HCT116 (cell line): Measurements from ENCODE around the gene FRMPD3. TPM values are rescaled to one million over a fixed set of nuclear protein-coding genes. Genes with fewer than 3 reads are reported as not detected.

Experiments used
- ATAC-seq: fragments of 200-7000 bp; cut with Tn5 transposase; 2 replicates; pipeline ENCODE4 v1.9.1; 2020; ENCODE audit warnings: mild to moderate bottlenecking, moderate library complexity
- BruUV-seq: library from RNA; stranded (reverse); fragments of 400-500 nt; replicated peaks from 2 replicates; lab custom pipeline; 2021; lab: Mats Ljungman, UMichigan
- CTCF ChIA-PET: fragments of 300-600 bp; sonication (Branson Sonifier 250); formaldehyde crosslinking; loops from one replicate; lab custom pipeline; 2021; ENCODE audit warnings: antibody characterized with exemption; lab: Charles Lee
- POLR2A ChIA-PET: fragments of 300-600, 350-600 bp; sonication (Branson Sonifier 250); formaldehyde crosslinking; loops from one replicate; lab custom pipeline; 2021; ENCODE audit warnings: antibody characterized with exemption; lab: Charles Lee
- RAD21 ChIA-PET, 2 experiments: fragments of 300-600 bp; sonication (Branson Sonifier 250); formaldehyde crosslinking; loops; one replicate each; lab custom pipeline; 2023; ENCODE audit warnings: low total read pairs in 2 of 2; ENCODE audit not compliant: uncharacterized antibody in 2 of 2, unreplicated experiment in 2 of 2, low non-redundant PET in 1 of 2; lab: Charles Lee
- DNase-seq: peaks from one replicate; pipeline ENCODE4 v3.0.0-alpha.2; 2010; ENCODE audit warnings: low read depth, low spot score
- H2AFZ ChIP-seq: fragments of 200-600 bp; shearing (Covaris generic), sonication (generic); 2 replicates; pipeline ENCODE4 v1.6.1; 2017; ENCODE audit warnings: low read depth, mixed run types, mixed read lengths, antibody characterized with exemption, low read length; ENCODE audit not compliant: poor library complexity, severe bottlenecking
- H3K27ac ChIP-seq: 2 replicates; pipeline ENCODE4 v1.5.1; 2012; ENCODE audit warnings: low read depth, low read length
- H3K27me3 ChIP-seq: fragments of 200-600 bp; sonication (generic); 2 replicates; pipeline ENCODE4 v1.6.1; 2016; ENCODE audit warnings: mixed run types, low read length, mixed read lengths; ENCODE audit not compliant: insufficient read depth
- H3K36me3 ChIP-seq, 2 experiments: fragments of 200-500 bp in 1 of 2; fragments of 200-600 bp in 1 of 2; sonication (Bioruptor generic) in 1 of 2; sonication (generic) in 1 of 2; 2 replicates each; pipeline versions ENCODE4 v1.5.1 to v1.6.1; 2014 to 2016; ENCODE audit warnings: low read length in 2 of 2, inconsistent platforms in 1 of 2, mixed read lengths in 1 of 2, mixed run types in 1 of 2; ENCODE audit not compliant: insufficient read depth in 2 of 2, control insufficient read depth in 1 of 2
- H3K4me1 ChIP-seq, 2 experiments: fragments of 200-600 bp in 1 of 2; sonication (generic) in 1 of 2; 2 replicates each; pipeline versions ENCODE4 v1.5.1 to v1.6.1; 2012 to 2017; ENCODE audit warnings: low read length in 2 of 2, inconsistent platforms in 1 of 2, mild to moderate bottlenecking in 1 of 2, mixed read lengths in 1 of 2, mixed run types in 1 of 2, moderate library complexity in 1 of 2; ENCODE audit not compliant: insufficient read depth in 2 of 2, control insufficient read depth in 1 of 2
- H3K4me2 ChIP-seq: fragments of 200-600 bp; sonication (generic); 2 replicates; pipeline ENCODE4 v1.6.1; 2017; ENCODE audit warnings: mixed run types, low read length, mixed read lengths
- H3K4me3 ChIP-seq, 2 experiments: fragments of 200-600 bp in 1 of 2; sonication (generic) in 1 of 2; replicated peaks in 1 of 2; 2 replicates each; pipeline ENCODE4 v1.5.1; 2011 to 2016; ENCODE audit warnings: low read length in 2 of 2, control low read depth in 1 of 2, low read depth in 1 of 2, mild to moderate bottlenecking in 1 of 2, mixed read lengths in 1 of 2, mixed run types in 1 of 2
- H3K79me2 ChIP-seq: fragments of 200-600 bp; sonication (generic); 2 replicates; pipeline ENCODE4 v1.6.1; 2017; ENCODE audit warnings: mild to moderate bottlenecking, mixed run types, low read length, moderate library complexity, mixed read lengths; ENCODE audit not compliant: insufficient read depth
- H3K9ac ChIP-seq: fragments of 200-600 bp; sonication (generic); 2 replicates; pipeline ENCODE4 v1.6.1; 2016; ENCODE audit warnings: low read length, mixed read lengths
- H3K9me2 ChIP-seq: fragments of 200-600 bp; sonication (generic), shearing (Covaris generic); 2 replicates; pipeline ENCODE4 v1.6.1; 2017; ENCODE audit warnings: mixed run types, mild to moderate bottlenecking, moderate library complexity; ENCODE audit not compliant: insufficient read depth
- H3K9me3 ChIP-seq, 2 experiments: fragments of 200-500 bp in 1 of 2; fragments of 200-600 bp in 1 of 2; sonication (Bioruptor generic) in 1 of 2; sonication (generic) in 1 of 2; 2 replicates each; pipeline ENCODE4 v1.6.1; 2014 to 2017; ENCODE audit warnings: low read length in 2 of 2, mixed read lengths in 2 of 2, inconsistent platforms in 1 of 2, low read depth in 1 of 2, mild to moderate bottlenecking in 1 of 2, mixed run types in 1 of 2, moderate library complexity in 1 of 2; ENCODE audit not compliant: control insufficient read depth in 1 of 2, insufficient read depth in 1 of 2
- H4K20me1 ChIP-seq: fragments of 200-600 bp; sonication (generic), shearing (Covaris generic); 2 replicates; pipeline ENCODE4 v1.6.1; 2017; ENCODE audit warnings: mixed run types, mild to moderate bottlenecking, moderate library complexity; ENCODE audit not compliant: insufficient read depth
- EZH2 ChIP-seq: fragments of 200-600 bp; sonication (generic); IDR thresholded peaks from 2 replicates; pipeline ENCODE4 v1.6.1; 2017; ENCODE audit warnings: antibody characterized with exemption, mixed run types
- EZH2phosphoT487 ChIP-seq: fragments of 200-600 bp; IDR thresholded peaks from 2 replicates; pipeline ENCODE4 v1.6.1; 2018; ENCODE audit warnings: antibody characterized with exemption, borderline replicate concordance
- POLR2AphosphoS5 ChIP-seq: IDR thresholded peaks from 2 replicates; pipeline ENCODE4 v1.6.1; 2011; ENCODE audit warnings: mild to moderate bottlenecking, low read depth, low read length, moderate library complexity
- REST ChIP-seq: IDR thresholded peaks from 2 replicates; pipeline ENCODE4 v1.6.1; 2012; ENCODE audit warnings: low read depth
- intact Hi-C: fragments of 100-400 bp; cut with micrococcal nuclease; formaldehyde crosslinking; loops from 2 replicates; pipeline ENCODE4 v1.10.0; 2022
- total RNA-seq: library from RNA; stranded (reverse); gene quantifications from one replicate; pipeline ENCODE4 v1.2.1, GENCODE V29; 2021; ENCODE audit not compliant: unreplicated experiment
- TF ChIP-seq, protein P1 (sequence below): IDR thresholded peaks from 2 replicates; pipeline ENCODE4 v1.6.1; 2012

Gene FRMPD3
- total RNA-seq, 1 experiment from 2014 or later = 0.42 TPM

DNA sequence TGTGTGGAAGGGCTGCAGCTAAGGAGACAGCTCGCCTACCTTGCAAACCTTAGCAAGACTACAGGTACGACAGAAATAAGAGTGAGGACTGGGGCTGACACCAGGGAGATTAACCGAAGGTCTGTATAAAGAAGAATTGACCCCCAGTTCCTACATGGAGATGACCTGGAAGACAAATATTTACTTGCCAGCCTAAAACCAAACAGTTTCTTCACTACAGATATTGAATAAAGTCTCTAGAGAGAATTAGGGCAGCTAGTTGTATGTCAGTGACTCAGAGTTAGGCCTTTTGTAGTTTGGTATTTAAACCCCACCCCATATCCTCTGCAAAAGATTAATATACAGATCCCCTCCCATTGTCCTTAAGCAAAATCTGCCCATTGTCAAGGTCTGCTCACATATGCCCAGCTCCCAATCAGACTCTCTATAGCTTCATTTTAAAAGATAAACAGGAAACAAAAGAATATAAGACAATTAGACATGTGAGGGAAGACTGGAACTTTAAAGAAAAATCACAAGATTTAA is 28.1 kb upstream of the FRMPD3 start:
- no peak for DNase-seq
- Histone ChIP-seq H3K9ac (no peak overlapping the region), H3K27ac (no peak overlapping the region), H2AFZ (no peak overlapping the region), H3K4me2 (no peak overlapping the region), H3K9me3 (no peaks in the 10 kb centered on the region), H3K79me2 (no peaks in the 10 kb centered on the region), H3K36me3 (no peaks in the 10 kb centered on the region), H4K20me1 (no peaks in the 10 kb centered on the region), H3K4me1 (no peaks in the 10 kb centered on the region), H3K9me2 (no peaks in the 10 kb centered on the region), H3K4me3 (no peak overlapping the region), H3K27me3 (no peaks in the 10 kb centered on the region)
- ChIA-PET RAD21 (interaction anchor here in 1 of 2 experiments (0.6 kb wide), 1 partner anchor 79 kb away, joined by 3 read pairs; no protein-coding TSS in a partner anchor), CTCF (no interaction called here), POLR2A (no interaction called here)
- no TSS peak for BruUV-seq
- TF ChIP-seq EZH2 (no peak), POLR2AphosphoS5 (no peak), EZH2phosphoT487 (no peak), REST (no peak)
- TF ChIP-seq, protein P1, sequence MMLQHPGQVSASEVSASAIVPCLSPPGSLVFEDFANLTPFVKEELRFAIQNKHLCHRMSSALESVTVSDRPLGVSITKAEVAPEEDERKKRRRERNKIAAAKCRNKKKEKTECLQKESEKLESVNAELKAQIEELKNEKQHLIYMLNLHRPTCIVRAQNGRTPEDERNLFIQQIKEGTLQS = no peak
- no peak for ATAC-seq
- intact Hi-C loops = no loop called here
